GM23338 (cell line): ENCODE measurements around the gene SPRYD4.

Experiments used
- CREB1 ChIP-seq: fragments of 250-450 bp; sonication (Bioruptor Pico); IDR thresholded peaks from 2 replicates; pipeline ENCODE4 v1.5.0; 2020; ENCODE audit warnings: low read depth, mild to moderate bottlenecking, moderate library complexity
- EZH2 ChIP-seq: fragments of 200-600 bp; sonication (generic); IDR thresholded peaks from one replicate; pipeline ENCODE4 v1.8.0; 2017; ENCODE audit warnings: antibody characterized with exemption, mild to moderate bottlenecking, low read depth; ENCODE audit not compliant: unreplicated experiment
- EZH2phosphoT487 ChIP-seq: fragments of 200-600 bp; sonication (generic); IDR thresholded peaks from one replicate; pipeline ENCODE4 v1.8.1; 2018; ENCODE audit warnings: antibody characterized with exemption; ENCODE audit not compliant: unreplicated experiment
- JUNB ChIP-seq: IDR thresholded peaks from one replicate; pipeline ENCODE4 v1.6.1; 2016; ENCODE audit warnings: antibody characterized with exemption; ENCODE audit not compliant: unreplicated experiment
- POLR2AphosphoS5 ChIP-seq: IDR thresholded peaks from 2 replicates; pipeline ENCODE4 v1.6.1; 2016; ENCODE audit warnings: antibody characterized with exemption, low read depth
- TF ChIP-seq, protein P1 (sequence below), 2 experiments: fragments of 200-600 bp in 1 of 2; sonication (generic) in 1 of 2; conservative IDR thresholded peaks; 2 replicates each; pipeline versions ENCODE4 v1.5.1 to v1.6.1; 2016 to 2017; ENCODE audit warnings: antibody characterized with exemption in 2 of 2, low read depth in 2 of 2, mild to moderate bottlenecking in 2 of 2, moderate library complexity in 1 of 2
- TF ChIP-seq, protein P2 (sequence below): IDR thresholded peaks from one replicate; pipeline ENCODE4 v1.6.1; 2018; ENCODE audit warnings: antibody characterized with exemption; ENCODE audit not compliant: unreplicated experiment

DNA sequence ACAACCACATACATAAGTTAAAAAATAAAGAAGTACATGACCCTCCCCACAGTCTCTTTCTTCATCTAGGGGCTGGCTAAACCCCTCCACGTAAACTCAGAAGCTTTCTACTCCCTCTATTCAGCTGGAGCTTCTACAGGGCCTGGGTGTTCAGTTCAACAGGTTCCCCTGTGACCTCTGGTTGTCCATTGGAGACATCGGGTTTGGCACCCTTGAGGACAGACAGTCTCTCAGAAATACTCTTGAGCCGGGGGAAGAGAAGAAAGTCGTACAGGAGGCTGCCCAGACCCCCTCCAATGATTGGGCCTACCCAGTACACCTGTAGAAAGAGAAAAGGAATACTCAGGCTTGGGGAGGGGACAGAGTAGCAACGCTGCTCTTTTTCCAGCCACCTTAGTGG lies 17.2 kb upstream of the SPRYD4 start:
- TF ChIP-seq, protein P1, sequence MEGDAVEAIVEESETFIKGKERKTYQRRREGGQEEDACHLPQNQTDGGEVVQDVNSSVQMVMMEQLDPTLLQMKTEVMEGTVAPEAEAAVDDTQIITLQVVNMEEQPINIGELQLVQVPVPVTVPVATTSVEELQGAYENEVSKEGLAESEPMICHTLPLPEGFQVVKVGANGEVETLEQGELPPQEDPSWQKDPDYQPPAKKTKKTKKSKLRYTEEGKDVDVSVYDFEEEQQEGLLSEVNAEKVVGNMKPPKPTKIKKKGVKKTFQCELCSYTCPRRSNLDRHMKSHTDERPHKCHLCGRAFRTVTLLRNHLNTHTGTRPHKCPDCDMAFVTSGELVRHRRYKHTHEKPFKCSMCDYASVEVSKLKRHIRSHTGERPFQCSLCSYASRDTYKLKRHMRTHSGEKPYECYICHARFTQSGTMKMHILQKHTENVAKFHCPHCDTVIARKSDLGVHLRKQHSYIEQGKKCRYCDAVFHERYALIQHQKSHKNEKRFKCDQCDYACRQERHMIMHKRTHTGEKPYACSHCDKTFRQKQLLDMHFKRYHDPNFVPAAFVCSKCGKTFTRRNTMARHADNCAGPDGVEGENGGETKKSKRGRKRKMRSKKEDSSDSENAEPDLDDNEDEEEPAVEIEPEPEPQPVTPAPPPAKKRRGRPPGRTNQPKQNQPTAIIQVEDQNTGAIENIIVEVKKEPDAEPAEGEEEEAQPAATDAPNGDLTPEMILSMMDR (conservative IDR thresholded peaks at IDR 0.05; ENCODE audit: low read depth in 2 of 2): no peak
- TF ChIP-seq POLR2AphosphoS5 (no peak), CREB1 (CRISPR knock-in tag) (no peak), EZH2 (no peak), JUNB (no peak), EZH2phosphoT487 (no peak)
- TF ChIP-seq, protein P2, sequence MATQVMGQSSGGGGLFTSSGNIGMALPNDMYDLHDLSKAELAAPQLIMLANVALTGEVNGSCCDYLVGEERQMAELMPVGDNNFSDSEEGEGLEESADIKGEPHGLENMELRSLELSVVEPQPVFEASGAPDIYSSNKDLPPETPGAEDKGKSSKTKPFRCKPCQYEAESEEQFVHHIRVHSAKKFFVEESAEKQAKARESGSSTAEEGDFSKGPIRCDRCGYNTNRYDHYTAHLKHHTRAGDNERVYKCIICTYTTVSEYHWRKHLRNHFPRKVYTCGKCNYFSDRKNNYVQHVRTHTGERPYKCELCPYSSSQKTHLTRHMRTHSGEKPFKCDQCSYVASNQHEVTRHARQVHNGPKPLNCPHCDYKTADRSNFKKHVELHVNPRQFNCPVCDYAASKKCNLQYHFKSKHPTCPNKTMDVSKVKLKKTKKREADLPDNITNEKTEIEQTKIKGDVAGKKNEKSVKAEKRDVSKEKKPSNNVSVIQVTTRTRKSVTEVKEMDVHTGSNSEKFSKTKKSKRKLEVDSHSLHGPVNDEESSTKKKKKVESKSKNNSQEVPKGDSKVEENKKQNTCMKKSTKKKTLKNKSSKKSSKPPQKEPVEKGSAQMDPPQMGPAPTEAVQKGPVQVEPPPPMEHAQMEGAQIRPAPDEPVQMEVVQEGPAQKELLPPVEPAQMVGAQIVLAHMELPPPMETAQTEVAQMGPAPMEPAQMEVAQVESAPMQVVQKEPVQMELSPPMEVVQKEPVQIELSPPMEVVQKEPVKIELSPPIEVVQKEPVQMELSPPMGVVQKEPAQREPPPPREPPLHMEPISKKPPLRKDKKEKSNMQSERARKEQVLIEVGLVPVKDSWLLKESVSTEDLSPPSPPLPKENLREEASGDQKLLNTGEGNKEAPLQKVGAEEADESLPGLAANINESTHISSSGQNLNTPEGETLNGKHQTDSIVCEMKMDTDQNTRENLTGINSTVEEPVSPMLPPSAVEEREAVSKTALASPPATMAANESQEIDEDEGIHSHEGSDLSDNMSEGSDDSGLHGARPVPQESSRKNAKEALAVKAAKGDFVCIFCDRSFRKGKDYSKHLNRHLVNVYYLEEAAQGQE: no peak
